HCT116 (cell line): ENCODE results near the gene SLC25A1. TPM values are rescaled to one million over a fixed set of nuclear protein-coding genes. Genes with fewer than 3 reads are reported as not detected.

ENCODE experiments used
- ATAC-seq: fragments of 200-7000 bp; cut with Tn5 transposase; 2 replicates; pipeline ENCODE4 v1.9.1; 2020; ENCODE audit warnings: mild to moderate bottlenecking, moderate library complexity
- BruUV-seq: library from RNA; stranded (reverse); fragments of 400-500 nt; replicated peaks from 2 replicates; lab custom pipeline; 2021; lab: Mats Ljungman, UMichigan
- CTCF ChIA-PET: fragments of 300-600 bp; sonication (Branson Sonifier 250); formaldehyde crosslinking; loops from one replicate; lab custom pipeline; 2021; ENCODE audit warnings: antibody characterized with exemption; lab: Charles Lee
- POLR2A ChIA-PET: fragments of 300-600, 350-600 bp; sonication (Branson Sonifier 250); formaldehyde crosslinking; loops from one replicate; lab custom pipeline; 2021; ENCODE audit warnings: antibody characterized with exemption; lab: Charles Lee
- RAD21 ChIA-PET, 2 experiments: fragments of 300-600 bp; sonication (Branson Sonifier 250); formaldehyde crosslinking; loops; one replicate each; lab custom pipeline; 2023; ENCODE audit warnings: low total read pairs in 2 of 2; ENCODE audit not compliant: uncharacterized antibody in 2 of 2, unreplicated experiment in 2 of 2, low non-redundant PET in 1 of 2; lab: Charles Lee
- DNase-seq: peaks from one replicate; pipeline ENCODE4 v3.0.0-alpha.2; 2010; ENCODE audit warnings: low read depth, low spot score
- H2AFZ ChIP-seq: fragments of 200-600 bp; shearing (Covaris generic), sonication (generic); 2 replicates; pipeline ENCODE4 v1.6.1; 2017; ENCODE audit warnings: low read depth, mixed run types, mixed read lengths, antibody characterized with exemption, low read length; ENCODE audit not compliant: poor library complexity, severe bottlenecking
- H3K27ac ChIP-seq: 2 replicates; pipeline ENCODE4 v1.5.1; 2012; ENCODE audit warnings: low read depth, low read length
- H3K27me3 ChIP-seq: fragments of 200-600 bp; sonication (generic); 2 replicates; pipeline ENCODE4 v1.6.1; 2016; ENCODE audit warnings: mixed run types, low read length, mixed read lengths; ENCODE audit not compliant: insufficient read depth
- H3K36me3 ChIP-seq, 2 experiments: fragments of 200-500 bp in 1 of 2; fragments of 200-600 bp in 1 of 2; sonication (Bioruptor generic) in 1 of 2; sonication (generic) in 1 of 2; 2 replicates each; pipeline versions ENCODE4 v1.5.1 to v1.6.1; 2014 to 2016; ENCODE audit warnings: low read length in 2 of 2, inconsistent platforms in 1 of 2, mixed read lengths in 1 of 2, mixed run types in 1 of 2; ENCODE audit not compliant: insufficient read depth in 2 of 2, control insufficient read depth in 1 of 2
- H3K4me1 ChIP-seq, 2 experiments: fragments of 200-600 bp in 1 of 2; sonication (generic) in 1 of 2; 2 replicates each; pipeline versions ENCODE4 v1.5.1 to v1.6.1; 2012 to 2017; ENCODE audit warnings: low read length in 2 of 2, inconsistent platforms in 1 of 2, mild to moderate bottlenecking in 1 of 2, mixed read lengths in 1 of 2, mixed run types in 1 of 2, moderate library complexity in 1 of 2; ENCODE audit not compliant: insufficient read depth in 2 of 2, control insufficient read depth in 1 of 2
- H3K4me2 ChIP-seq: fragments of 200-600 bp; sonication (generic); 2 replicates; pipeline ENCODE4 v1.6.1; 2017; ENCODE audit warnings: mixed run types, low read length, mixed read lengths
- H3K4me3 ChIP-seq, 2 experiments: fragments of 200-600 bp in 1 of 2; sonication (generic) in 1 of 2; replicated peaks in 1 of 2; 2 replicates each; pipeline ENCODE4 v1.5.1; 2011 to 2016; ENCODE audit warnings: low read length in 2 of 2, control low read depth in 1 of 2, low read depth in 1 of 2, mild to moderate bottlenecking in 1 of 2, mixed read lengths in 1 of 2, mixed run types in 1 of 2
- H3K79me2 ChIP-seq: fragments of 200-600 bp; sonication (generic); 2 replicates; pipeline ENCODE4 v1.6.1; 2017; ENCODE audit warnings: mild to moderate bottlenecking, mixed run types, low read length, moderate library complexity, mixed read lengths; ENCODE audit not compliant: insufficient read depth
- H3K9ac ChIP-seq: fragments of 200-600 bp; sonication (generic); 2 replicates; pipeline ENCODE4 v1.6.1; 2016; ENCODE audit warnings: low read length, mixed read lengths
- H3K9me2 ChIP-seq: fragments of 200-600 bp; sonication (generic), shearing (Covaris generic); 2 replicates; pipeline ENCODE4 v1.6.1; 2017; ENCODE audit warnings: mixed run types, mild to moderate bottlenecking, moderate library complexity; ENCODE audit not compliant: insufficient read depth
- H3K9me3 ChIP-seq, 2 experiments: fragments of 200-500 bp in 1 of 2; fragments of 200-600 bp in 1 of 2; sonication (Bioruptor generic) in 1 of 2; sonication (generic) in 1 of 2; 2 replicates each; pipeline ENCODE4 v1.6.1; 2014 to 2017; ENCODE audit warnings: low read length in 2 of 2, mixed read lengths in 2 of 2, inconsistent platforms in 1 of 2, low read depth in 1 of 2, mild to moderate bottlenecking in 1 of 2, mixed run types in 1 of 2, moderate library complexity in 1 of 2; ENCODE audit not compliant: control insufficient read depth in 1 of 2, insufficient read depth in 1 of 2
- H4K20me1 ChIP-seq: fragments of 200-600 bp; sonication (generic), shearing (Covaris generic); 2 replicates; pipeline ENCODE4 v1.6.1; 2017; ENCODE audit warnings: mixed run types, mild to moderate bottlenecking, moderate library complexity; ENCODE audit not compliant: insufficient read depth
- ATF3 ChIP-seq: IDR thresholded peaks from 2 replicates; pipeline ENCODE4 v1.6.1; 2012
- CBX3 ChIP-seq: IDR thresholded peaks from 2 replicates; pipeline ENCODE4 v1.6.1; 2012; ENCODE audit warnings: low read depth
- EGR1 ChIP-seq: IDR thresholded peaks from 2 replicates; pipeline ENCODE4 v1.6.1; 2012; ENCODE audit warnings: low read depth
- ELF1 ChIP-seq: IDR thresholded peaks from 2 replicates; pipeline ENCODE4 v1.6.1; 2012; ENCODE audit warnings: low read depth, borderline replicate concordance
- EZH2phosphoT487 ChIP-seq: fragments of 200-600 bp; IDR thresholded peaks from 2 replicates; pipeline ENCODE4 v1.6.1; 2018; ENCODE audit warnings: antibody characterized with exemption, borderline replicate concordance
- FOSL1 ChIP-seq: IDR thresholded peaks from 2 replicates; pipeline ENCODE4 v1.6.1; 2012; ENCODE audit warnings: low read depth
- JUND ChIP-seq: IDR thresholded peaks from 2 replicates; pipeline ENCODE4 v1.6.1; 2012
- POLR2A ChIP-seq: IDR thresholded peaks from 2 replicates; pipeline ENCODE4 v1.7.0; 2011; ENCODE audit warnings: borderline replicate concordance; ENCODE audit not compliant: insufficient read depth, insufficient read length; ENCODE audit errors: extremely low read depth
- POLR2AphosphoS5 ChIP-seq: IDR thresholded peaks from 2 replicates; pipeline ENCODE4 v1.6.1; 2011; ENCODE audit warnings: mild to moderate bottlenecking, low read depth, low read length, moderate library complexity
- RAD21 ChIP-seq: IDR thresholded peaks from 2 replicates; pipeline ENCODE4 v1.6.1; 2012; ENCODE audit warnings: low read depth, mild to moderate bottlenecking
- TCF7L2 ChIP-seq: IDR thresholded peaks from 2 replicates; pipeline ENCODE4 v1.7.0; 2011; ENCODE audit warnings: borderline replicate concordance, inconsistent platforms; ENCODE audit not compliant: insufficient read depth, insufficient read length; ENCODE audit errors: extremely low read depth
- YY1 ChIP-seq: IDR thresholded peaks from 2 replicates; pipeline ENCODE4 v1.6.1; 2011; ENCODE audit warnings: low read length, low read depth, moderate library complexity, mild to moderate bottlenecking; ENCODE audit not compliant: insufficient replicate concordance; ENCODE audit errors: extremely low read depth
- ZNF274 ChIP-seq: fragments of 200-500 bp; sonication (Bioruptor generic); IDR thresholded peaks from 2 replicates; pipeline ENCODE4 v1.6.1; 2014; ENCODE audit warnings: mild to moderate bottlenecking, low read depth, low read length, inconsistent platforms
- intact Hi-C: fragments of 100-400 bp; cut with micrococcal nuclease; formaldehyde crosslinking; loops from 2 replicates; pipeline ENCODE4 v1.10.0; 2022
- total RNA-seq: library from RNA; stranded (reverse); gene quantifications from one replicate; pipeline ENCODE4 v1.2.1, GENCODE V29; 2021; ENCODE audit not compliant: unreplicated experiment

SLC25A1 gene
- total RNA-seq, 1 experiment from 2014 or later = 146 TPM

DNA sequence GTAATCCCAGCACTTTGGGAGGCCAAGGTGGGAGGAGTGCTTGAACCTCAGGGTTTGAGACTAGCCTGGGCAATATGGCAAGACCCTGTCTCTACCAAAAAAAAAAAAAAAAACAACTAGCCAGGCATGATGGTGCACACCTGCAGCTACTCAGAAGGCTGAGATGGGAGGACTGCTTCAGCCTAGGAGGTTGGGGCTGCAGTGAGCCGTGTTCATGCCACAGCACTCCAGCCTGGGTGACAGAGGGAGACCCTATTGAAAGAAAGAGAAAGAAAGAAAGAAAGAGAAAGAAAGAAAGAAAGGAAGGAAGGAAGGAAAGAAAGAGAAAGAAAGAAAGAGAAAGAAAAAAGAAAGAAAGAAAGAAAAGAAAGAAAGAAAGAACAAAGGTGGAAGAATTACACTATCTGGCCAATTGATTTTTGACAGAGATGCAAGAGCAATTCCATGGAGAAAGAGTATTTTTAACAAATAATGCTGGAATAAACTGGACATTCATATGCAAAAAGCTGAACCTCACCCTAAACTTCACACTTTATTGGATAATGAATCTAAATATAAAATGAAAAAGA lies 33.9 kb upstream of the SLC25A1 start:
- no TSS peak for BruUV-seq
- no peak overlapping the region for H2AFZ ChIP-seq
- no peaks in the 10 kb centered on the region for H4K20me1 ChIP-seq
- no peak overlapping the region for H3K4me2 ChIP-seq
- DNase-seq = no peak
- CTCF ChIA-PET = interaction anchor here (0.7 kb wide), 1 partner anchor 29 kb away, joined by 3 read pairs; no protein-coding TSS in a partner anchor
- H3K9me2 ChIP-seq = no peaks in the 10 kb centered on the region
- no peak overlapping the region for H3K4me3 ChIP-seq
- no peak for ATAC-seq
- RAD21 ChIA-PET = no interaction called here
- POLR2A ChIA-PET = no interaction called here
- H3K27ac ChIP-seq = no peak overlapping the region
- H3K9ac ChIP-seq = no peak overlapping the region
- no peak for TF ChIP-seq CBX3
- no peak for TF ChIP-seq YY1
- no peak for TF ChIP-seq EZH2phosphoT487
- TF ChIP-seq RAD21 = no peak
- TF ChIP-seq ATF3 = no peak
- no peak for TF ChIP-seq JUND
- TF ChIP-seq FOSL1 = no peak
- TF ChIP-seq TCF7L2 = no peak
- TF ChIP-seq, all 23 proteins: peak for 0
- no peaks in the 10 kb centered on the region for H3K4me1 ChIP-seq
- H3K9me3 ChIP-seq = no peaks in the 10 kb centered on the region
- H3K79me2 ChIP-seq = no peaks in the 10 kb centered on the region
- H3K27me3 ChIP-seq = no peaks in the 10 kb centered on the region
- peaks cover 0 to 6% of the 10 kb centered on the region in 2 experiments; a peak in 1 of 4 replicates for H3K36me3 ChIP-seq
- intact Hi-C loops = no loop called here

- Histone ChIP-seq H3K9me3 (no peaks in the 10 kb centered on the region), H3K9ac (no peak overlapping the region), H3K4me3 (no peak overlapping the region), H2AFZ (no peak overlapping the region), H3K27me3 (no peaks in the 10 kb centered on the region), H4K20me1 (no peaks in the 10 kb centered on the region), H3K4me1 (no peaks in the 10 kb centered on the region), H3K36me3 (peaks cover 0 to 1% of the 10 kb centered on the region in 2 experiments; a peak in 1 of 4 replicates), H3K9me2 (no peaks in the 10 kb centered on the region), H3K79me2 (no peaks in the 10 kb centered on the region), H3K4me2 (no peak overlapping the region), H3K27ac (no peak overlapping the region)
- no TSS peak for BruUV-seq
- TF ChIP-seq CBX3 (no peak), ELF1 (no peak), POLR2AphosphoS5 (no peak), YY1 (no peak), ZNF274 (no peak), EGR1 (no peak), POLR2A (no peak)
- POLR2A ChIA-PET = no interaction called here
- RAD21 ChIA-PET = no interaction called here
- no peak for DNase-seq
- no peak for ATAC-seq
- CTCF ChIA-PET = no interaction called here
- intact Hi-C loops = no loop called here
These were observed 31.7 kb upstream of the SLC25A1 start for GRCh38 chr22:19210188-19210587.
